Kidney (tissue), 14 donors: ENCODE measurements around the gene LGALS3BP. TPM values are rescaled to one million over a fixed set of nuclear protein-coding genes. Genes with fewer than 3 reads are reported as not detected.

ENCODE experiments used
- DNase-seq, 5 donors: peaks; one replicate each; pipeline ENCODE4 v3.0.0-alpha.2; 2013 to 2020
- FAIRE-seq: peaks from 2 replicates; lab custom pipeline; 2012; peaks lifted over from hg19 to GRCh38; lab: Jason Lieb, UNC
- H3K27ac ChIP-seq, 2 donors: one replicate each; pipeline ENCODE4 v1.7.0; 2013; ENCODE audit warnings: low read depth in 2 of 2, low read length in 2 of 2, inconsistent platforms in 1 of 2
- H3K27me3 ChIP-seq: one replicate; pipeline ENCODE4 v1.7.1; 2013; ENCODE audit warnings: low read length, inconsistent platforms; ENCODE audit not compliant: control insufficient read depth, insufficient read depth
- H3K36me3 ChIP-seq, 3 donors: one replicate each; pipeline versions ENCODE4 v1.7.0 to v1.7.1; 2013; ENCODE audit warnings: low read length in 3 of 3, control low read depth in 1 of 3, inconsistent platforms in 1 of 3; ENCODE audit not compliant: insufficient read depth in 3 of 3, control insufficient read depth in 2 of 3
- H3K4me1 ChIP-seq, 3 donors: one replicate each; pipeline versions ENCODE4 v1.7.0 to v1.7.1; 2013; ENCODE audit warnings: low read length in 3 of 3, inconsistent platforms in 1 of 3, low read depth in 1 of 3; ENCODE audit not compliant: control insufficient read depth in 2 of 3, insufficient read depth in 2 of 3
- H3K4me3 ChIP-seq, 3 donors: one replicate each; pipeline versions ENCODE4 v1.7.0 to v1.8.1; 2013; ENCODE audit warnings: low read length in 3 of 3, control low read depth in 1 of 3, inconsistent platforms in 1 of 3
- H3K9ac ChIP-seq, 3 donors: one replicate each; pipeline versions ENCODE4 v1.7.0 to v1.7.1; 2013; ENCODE audit warnings: low read length in 3 of 3, control low read depth in 1 of 3, inconsistent platforms in 1 of 3
- H3K9me3 ChIP-seq, 3 donors: one replicate each; pipeline versions ENCODE4 v1.7.0 to v1.7.1; 2013; ENCODE audit warnings: low read length in 3 of 3, control low read depth in 1 of 3, inconsistent platforms in 1 of 3; ENCODE audit not compliant: control insufficient read depth in 2 of 3, insufficient read depth in 1 of 3
- intact Hi-C: fragments of 100-400 bp; cut with DNase I; formaldehyde crosslinking; loops from one replicate; pipeline ENCODE4 v1.11.1; 2022
- polyA plus RNA-seq: library from polyadenylated mRNA; stranded (reverse); fragments of 350-450 nt; fragmentation: Illumina TruSeq; extraction: RNeasy Lipid Tissue Mini Kit (QIAGEN cat#74804); gene quantifications from one replicate; pipeline ENCODE4 v1.2.3, GENCODE V29; 2014; ENCODE audit warnings: low read depth, low replicate concordance; ENCODE audit not compliant: insufficient read depth
- total RNA-seq: library from RNA; stranded (reverse); fragmentation: NEBNext Ultra II Directional; extraction: Animal tissue kit (Norgen Biotek cat#: 25700); gene quantifications from one replicate; pipeline ENCODE4 v1.2.1, GENCODE V29; 2021
- TF ChIP-seq, protein P1 (sequence below): IDR thresholded peaks from 3 replicates; pipeline ENCODE4 v1.5.1; 2012; ENCODE audit warnings: mild to moderate bottlenecking, moderate library complexity, borderline replicate concordance; ENCODE audit not compliant: insufficient read depth; ENCODE audit errors: extremely low read depth
- donor health status: control.
- donor health status: control.
- donor health status: control.
- donor health status: control.
- donor health status: control.
- donor health status: DM: yes; HTN: yes; CAD: no.
- donor health status: Normal renal cell carcinoma (clear cell type).

Gene LGALS3BP
- total and polyA plus RNA-seq, 2 donors from 2014 or later, result 240 to 310 TPM

GRCh38 chr17:78951967-78952551 is 27.7 kb downstream of the LGALS3BP start:
- Histone ChIP-seq H3K9ac (no peak overlapping the region), H3K4me1 (peaks cover 2 to 4% (median 4%) of the 10 kb centered on the region in 3 donors), H3K36me3 (no peaks in the 10 kb centered on the region), H3K9me3 (peaks cover 0 to 14% (median 2%) of the 10 kb centered on the region in 3 donors), H3K4me3 (no peak overlapping the region), H3K27me3 (no peaks in the 10 kb centered on the region), H3K27ac (peak overlapping the region in 1 of 2 donors; percentile 43)
- TF ChIP-seq, protein P1, sequence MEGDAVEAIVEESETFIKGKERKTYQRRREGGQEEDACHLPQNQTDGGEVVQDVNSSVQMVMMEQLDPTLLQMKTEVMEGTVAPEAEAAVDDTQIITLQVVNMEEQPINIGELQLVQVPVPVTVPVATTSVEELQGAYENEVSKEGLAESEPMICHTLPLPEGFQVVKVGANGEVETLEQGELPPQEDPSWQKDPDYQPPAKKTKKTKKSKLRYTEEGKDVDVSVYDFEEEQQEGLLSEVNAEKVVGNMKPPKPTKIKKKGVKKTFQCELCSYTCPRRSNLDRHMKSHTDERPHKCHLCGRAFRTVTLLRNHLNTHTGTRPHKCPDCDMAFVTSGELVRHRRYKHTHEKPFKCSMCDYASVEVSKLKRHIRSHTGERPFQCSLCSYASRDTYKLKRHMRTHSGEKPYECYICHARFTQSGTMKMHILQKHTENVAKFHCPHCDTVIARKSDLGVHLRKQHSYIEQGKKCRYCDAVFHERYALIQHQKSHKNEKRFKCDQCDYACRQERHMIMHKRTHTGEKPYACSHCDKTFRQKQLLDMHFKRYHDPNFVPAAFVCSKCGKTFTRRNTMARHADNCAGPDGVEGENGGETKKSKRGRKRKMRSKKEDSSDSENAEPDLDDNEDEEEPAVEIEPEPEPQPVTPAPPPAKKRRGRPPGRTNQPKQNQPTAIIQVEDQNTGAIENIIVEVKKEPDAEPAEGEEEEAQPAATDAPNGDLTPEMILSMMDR, result no peak
- no peak for FAIRE-seq
- intact Hi-C loops, result no loop called here
- DNase-seq, result peak in 3 of 5 donors; percentile 56 to 78 (median 66)

DNA sequence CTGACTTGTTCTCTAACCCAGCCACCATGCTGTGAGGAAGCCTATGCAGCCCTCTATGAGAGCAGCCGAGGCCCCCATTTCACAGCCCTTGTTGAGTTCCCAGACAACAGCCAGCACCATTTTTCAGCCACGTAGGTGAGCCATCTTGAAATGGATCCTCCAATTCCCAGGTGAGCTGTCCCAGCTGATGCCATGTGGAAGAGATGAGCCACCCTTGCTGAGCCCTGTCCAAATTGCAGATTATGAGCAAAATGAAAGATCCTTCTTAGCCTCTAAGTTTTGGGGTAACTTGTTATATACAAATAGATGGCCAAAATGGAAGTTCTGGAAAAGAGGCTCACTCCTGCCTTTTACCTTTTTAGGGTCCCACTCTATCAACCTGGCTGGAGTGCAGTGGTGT is 28.9 kb downstream of the LGALS3BP start:
- Histone ChIP-seq H3K4me1 (peaks cover 2 to 4% (median 4%) of the 10 kb centered on the region in 3 donors), H3K27me3 (no peaks in the 10 kb centered on the region), H3K36me3 (no peaks in the 10 kb centered on the region), H3K27ac (no peak overlapping the region), H3K9me3 (peaks cover 0 to 14% (median 2%) of the 10 kb centered on the region in 3 donors), H3K9ac (no peak overlapping the region), H3K4me3 (no peak overlapping the region)
- TF ChIP-seq, protein P1, result no peak
- no peak for FAIRE-seq
- DNase-seq, result peak in 1 of 5 donors; percentile 24
- intact Hi-C loops, result no loop called here

DNA sequence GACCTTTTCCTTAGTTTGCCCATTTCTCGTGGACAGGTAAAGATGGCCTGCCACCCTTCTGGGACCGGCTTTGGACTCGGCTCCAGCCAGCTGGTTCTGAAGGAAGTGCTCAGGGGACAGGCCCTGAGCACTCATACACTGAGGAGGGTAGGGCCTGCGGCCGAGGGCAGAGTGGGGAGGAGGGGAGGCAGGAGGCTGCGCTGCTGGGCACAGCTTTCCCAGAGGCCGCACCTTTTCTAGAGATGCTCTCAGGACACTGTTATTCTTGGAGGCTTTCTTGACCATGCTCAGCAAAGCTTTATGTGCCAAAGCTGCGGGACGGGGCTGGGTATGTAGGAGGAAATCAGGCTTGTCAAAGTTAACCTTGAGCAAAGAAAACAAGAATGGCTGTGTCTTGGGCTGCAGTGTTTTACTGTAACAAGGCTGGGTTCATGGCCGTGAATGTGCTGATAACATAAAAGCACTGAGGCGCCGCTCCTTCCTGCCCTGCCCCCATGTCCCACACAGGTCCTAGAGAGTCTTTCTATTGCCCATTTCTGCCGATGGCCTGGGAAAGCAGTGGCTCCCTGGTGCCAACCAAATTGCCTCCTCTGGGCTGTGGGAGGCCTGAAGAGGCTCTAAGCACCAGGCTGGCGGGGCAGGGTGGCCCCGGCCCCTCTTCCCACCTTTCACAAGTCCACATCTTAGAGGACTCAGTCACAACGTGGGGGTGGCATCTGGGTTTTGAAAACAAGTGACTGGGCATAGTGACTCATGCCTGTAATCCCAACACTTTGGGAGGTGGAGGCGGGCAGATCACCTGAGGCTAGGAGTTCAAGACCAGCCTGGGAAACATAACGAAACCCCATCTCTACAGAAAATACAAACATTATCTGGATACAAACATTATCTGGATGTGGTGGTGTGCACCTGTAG is 32.2 kb downstream of the LGALS3BP start:
- no peak overlapping the region for H3K4me3 ChIP-seq
- intact Hi-C loops, result no loop called here
- TF ChIP-seq, protein P1, result no peak
- peaks cover 2 to 4% (median 4%) of the 10 kb centered on the region in 3 donors for H3K4me1 ChIP-seq
- peak in 3 of 5 donors; percentile 51 to 75 (median 56) for DNase-seq
- FAIRE-seq, result no peak
- H3K27me3 ChIP-seq, result no peaks in the 10 kb centered on the region
- H3K9me3 ChIP-seq, result peaks cover 0 to 14% (median 2%) of the 10 kb centered on the region in 3 donors
- H3K27ac ChIP-seq, result no peak overlapping the region
- no peaks in the 10 kb centered on the region for H3K36me3 ChIP-seq
- no peak overlapping the region for H3K9ac ChIP-seq
